ENCODE measurements around the gene FGB. TPM values are rescaled to one million over a fixed set of nuclear protein-coding genes. Genes with fewer than 3 reads are reported as not detected.

The FGB gene
- total RNA-seq, 1 experiment from 2014 or later: not detected

GRCh38 chr4:154577324-154577723 is 14.5 kb downstream of the FGB start:
- POLR2A ChIA-PET (ENCODE audit: low non-redundant PET): no interaction called here
- peaks cover 4% of the 10 kb centered on the region for H3K4me1 ChIP-seq (ENCODE audit: insufficient read depth, low read length, poor library complexity, severe bottlenecking)
- no peaks in the 10 kb centered on the region for H3K9me3 ChIP-seq (ENCODE audit: low read depth, low read length, poor library complexity, severe bottlenecking)
- H3K27me3 ChIP-seq (replicated peaks; ENCODE audit: insufficient read depth, low read depth, low read length, poor library complexity): peaks cover 2% of the 10 kb centered on the region
- intact Hi-C loops (cut with micrococcal nuclease; ENCODE audit: unreplicated experiment): no loop called here
- CTCF ChIA-PET: no interaction called here
- no peak overlapping the region for H3K27ac ChIP-seq (ENCODE audit: low read depth, low read length, poor library complexity, severe bottlenecking)
- no peak for TF ChIP-seq CTCF (conservative IDR thresholded peaks at IDR 0.05; ENCODE audit: low read depth, low read length)
- no peak for TF ChIP-seq EZH2 (IDR thresholded peaks at IDR 0.05; ENCODE audit: borderline replicate concordance, low read depth, low read length, poor library complexity, severe bottlenecking)
- BruUV-seq (replicated peaks): no TSS peak
- no peak overlapping the region for H3K4me3 ChIP-seq (ENCODE audit: low read depth, low read length, poor library complexity, severe bottlenecking)
- H3K36me3 ChIP-seq (ENCODE audit: insufficient read depth, low read length, poor library complexity, severe bottlenecking): no peaks in the 10 kb centered on the region
- DNase-seq (ENCODE audit: low spot score): no peak

- ChIA-PET CTCF (no interaction called here), POLR2A (ENCODE audit: low non-redundant PET) (no interaction called here)
- no peaks in the 10 kb centered on the region for H3K36me3 ChIP-seq (ENCODE audit: insufficient read depth, low read length, poor library complexity, severe bottlenecking)
- H3K4me1 ChIP-seq (ENCODE audit: insufficient read depth, low read length, poor library complexity, severe bottlenecking): peaks cover 4% of the 10 kb centered on the region
- H3K4me3 ChIP-seq (ENCODE audit: low read depth, low read length, poor library complexity, severe bottlenecking): no peak overlapping the region
- BruUV-seq (replicated peaks): no TSS peak
- intact Hi-C loops (cut with micrococcal nuclease; ENCODE audit: unreplicated experiment): no loop called here
- peaks cover 8% of the 10 kb centered on the region for H3K27me3 ChIP-seq (replicated peaks; ENCODE audit: insufficient read depth, low read depth, low read length, poor library complexity)
- no peaks in the 10 kb centered on the region for H3K9me3 ChIP-seq (ENCODE audit: low read depth, low read length, poor library complexity, severe bottlenecking)
- no peak for DNase-seq (ENCODE audit: low spot score)
- H3K27ac ChIP-seq (ENCODE audit: low read depth, low read length, poor library complexity, severe bottlenecking): no peak overlapping the region
- TF ChIP-seq CTCF (conservative IDR thresholded peaks at IDR 0.05; ENCODE audit: low read depth, low read length) (no peak), EZH2 (IDR thresholded peaks at IDR 0.05; ENCODE audit: borderline replicate concordance, low read depth, low read length, poor library complexity, severe bottlenecking) (no peak)
Observed at GRCh38 chr4:154578919-154579318, 16.1 kb downstream of the FGB start.

GRCh38 chr4:154579927-154580326 is 17.1 kb downstream of the FGB start:
- intact Hi-C loops (cut with micrococcal nuclease; ENCODE audit: unreplicated experiment): no loop called here
- H3K36me3 ChIP-seq (ENCODE audit: insufficient read depth, low read length, poor library complexity, severe bottlenecking): no peaks in the 10 kb centered on the region
- no TSS peak for BruUV-seq (replicated peaks)
- CTCF ChIA-PET: no interaction called here
- no peak for TF ChIP-seq CTCF (conservative IDR thresholded peaks at IDR 0.05; ENCODE audit: low read depth, low read length)
- no peak for TF ChIP-seq EZH2 (IDR thresholded peaks at IDR 0.05; ENCODE audit: borderline replicate concordance, low read depth, low read length, poor library complexity, severe bottlenecking)
- peaks cover 8% of the 10 kb centered on the region for H3K27me3 ChIP-seq (replicated peaks; ENCODE audit: insufficient read depth, low read depth, low read length, poor library complexity)
- peaks cover 4% of the 10 kb centered on the region for H3K4me1 ChIP-seq (ENCODE audit: insufficient read depth, low read length, poor library complexity, severe bottlenecking)
- POLR2A ChIA-PET (ENCODE audit: low non-redundant PET): no interaction called here
- H3K9me3 ChIP-seq (ENCODE audit: low read depth, low read length, poor library complexity, severe bottlenecking): no peaks in the 10 kb centered on the region
- no peak overlapping the region for H3K27ac ChIP-seq (ENCODE audit: low read depth, low read length, poor library complexity, severe bottlenecking)
- DNase-seq (ENCODE audit: low spot score): no peak
- H3K4me3 ChIP-seq (ENCODE audit: low read depth, low read length, poor library complexity, severe bottlenecking): no peak overlapping the region
